GM18508 (cell line): Measurements from ENCODE around the gene RPL9.
"Not testable (repeated sequence)": the region's sequence is repeated elsewhere in the genome, so short reads cannot be mapped to it uniquely, and the experiment has no call there.

ENCODE experiments used
- ATAC-seq: cut with Tn5 transposase; IDR thresholded peaks from one replicate; pipeline ENCODE4 v1.9.1; 2021; ENCODE audit warnings: moderate number of reproducible peaks; ENCODE audit not compliant: insufficient read depth, unreplicated experiment

Gene RPL9

GRCh38 chr4:39458505-39459300 is at the start of gene RPL9, which contains the start of gene LIAS:
TSS of gene RPL9 (minus strand) at chr4:39458922. CDS start at chr4:39458439, 483 bp downstream.
TSS of gene LIAS (plus strand) at chr4:39459056. CDS start at chr4:39459118, 62 bp downstream.
- peak; percentile 72 for ATAC-seq

- no peak for ATAC-seq
Observed at GRCh38 chr4:39505581-39505980, 46.9 kb upstream of the RPL9 start.

- ATAC-seq = no peak
Observed at GRCh38 chr4:39504538-39504937, 45.8 kb upstream of the RPL9 start.

- not testable (repeated sequence) for ATAC-seq
Observed at GRCh38 chr4:39502664-39503035, 43.9 kb upstream of the RPL9 start.

- ATAC-seq = no peak
Observed at GRCh38 chr4:39502019-39502663, 43.4 kb upstream of the RPL9 start.

- no peak for ATAC-seq
Observed at GRCh38 chr4:39498727-39499020, 40.0 kb upstream of the RPL9 start.

GRCh38 chr4:39497909-39498726 is 39.4 kb upstream of the RPL9 start:
- no peak for ATAC-seq

GRCh38 chr4:39495446-39496213 is 36.9 kb upstream of the RPL9 start:
- ATAC-seq = no peak

- ATAC-seq = no peak
Observed at GRCh38 chr4:39494354-39494753, 35.6 kb upstream of the RPL9 start.

GRCh38 chr4:39490322-39490721 is 31.6 kb upstream of the RPL9 start:
- ATAC-seq = no peak

GRCh38 chr4:39486221-39486804 is 27.6 kb upstream of the RPL9 start:
- ATAC-seq = no peak

- ATAC-seq = no peak
Observed at GRCh38 chr4:39484582-39485272, 26.0 kb upstream of the RPL9 start.

GRCh38 chr4:39480902-39481695 is 22.4 kb upstream of the RPL9 start:
- no peak for ATAC-seq

GRCh38 chr4:39480251-39480650 is 21.5 kb upstream of the RPL9 start:
- no peak for ATAC-seq

GRCh38 chr4:39476187-39476895 is 17.6 kb upstream of the RPL9 start:
- no peak for ATAC-seq

GRCh38 chr4:39472396-39472795 is 13.7 kb upstream of the RPL9 start:
- ATAC-seq = no peak

- ATAC-seq = no peak
Observed at GRCh38 chr4:39470402-39470801, 11.7 kb upstream of the RPL9 start.

- no peak for ATAC-seq
Observed at GRCh38 chr4:39469429-39470077, 10.8 kb upstream of the RPL9 start.
